LNCAP (cell line): ENCODE results near the gene TMEM184B.

Experiments used
- TF ChIP-seq, protein P1 (sequence below): fragments of 450-650 bp; IDR thresholded peaks from 2 replicates; pipeline ENCODE4 v1.5.1; 2017; ENCODE audit warnings: mild to moderate bottlenecking

Gene TMEM184B

GRCh38 chr22:38243007-38243765 lies 29.6 kb downstream of the TMEM184B start:
- TF ChIP-seq, protein P1, sequence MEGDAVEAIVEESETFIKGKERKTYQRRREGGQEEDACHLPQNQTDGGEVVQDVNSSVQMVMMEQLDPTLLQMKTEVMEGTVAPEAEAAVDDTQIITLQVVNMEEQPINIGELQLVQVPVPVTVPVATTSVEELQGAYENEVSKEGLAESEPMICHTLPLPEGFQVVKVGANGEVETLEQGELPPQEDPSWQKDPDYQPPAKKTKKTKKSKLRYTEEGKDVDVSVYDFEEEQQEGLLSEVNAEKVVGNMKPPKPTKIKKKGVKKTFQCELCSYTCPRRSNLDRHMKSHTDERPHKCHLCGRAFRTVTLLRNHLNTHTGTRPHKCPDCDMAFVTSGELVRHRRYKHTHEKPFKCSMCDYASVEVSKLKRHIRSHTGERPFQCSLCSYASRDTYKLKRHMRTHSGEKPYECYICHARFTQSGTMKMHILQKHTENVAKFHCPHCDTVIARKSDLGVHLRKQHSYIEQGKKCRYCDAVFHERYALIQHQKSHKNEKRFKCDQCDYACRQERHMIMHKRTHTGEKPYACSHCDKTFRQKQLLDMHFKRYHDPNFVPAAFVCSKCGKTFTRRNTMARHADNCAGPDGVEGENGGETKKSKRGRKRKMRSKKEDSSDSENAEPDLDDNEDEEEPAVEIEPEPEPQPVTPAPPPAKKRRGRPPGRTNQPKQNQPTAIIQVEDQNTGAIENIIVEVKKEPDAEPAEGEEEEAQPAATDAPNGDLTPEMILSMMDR, result no peak

DNA sequence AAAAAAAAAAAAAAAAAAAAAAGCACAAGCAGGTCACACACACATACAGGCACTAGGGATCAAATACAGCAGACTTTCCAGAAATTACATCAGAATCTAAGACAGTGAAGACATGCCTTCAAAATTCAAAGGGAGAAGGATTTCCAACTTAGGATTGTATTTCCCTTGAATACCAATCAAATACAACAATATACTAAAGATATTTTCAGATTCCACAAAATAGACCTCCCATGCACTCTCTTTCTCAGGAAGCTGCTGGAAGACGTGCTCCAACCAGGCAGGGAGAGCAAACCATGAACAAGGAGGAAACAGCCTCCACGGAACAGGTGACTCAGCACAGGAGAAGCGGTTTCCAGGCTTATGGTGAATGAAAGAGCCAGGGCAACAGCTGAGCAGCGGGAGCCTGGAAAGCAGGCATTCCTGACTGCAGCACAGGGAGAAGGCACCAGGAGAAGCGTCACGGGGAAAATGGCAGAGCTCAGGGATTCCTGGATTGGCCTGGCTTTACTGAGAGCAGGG lies 32.0 kb downstream of the TMEM184B start:
- TF ChIP-seq, protein P1, result no peak

DNA sequence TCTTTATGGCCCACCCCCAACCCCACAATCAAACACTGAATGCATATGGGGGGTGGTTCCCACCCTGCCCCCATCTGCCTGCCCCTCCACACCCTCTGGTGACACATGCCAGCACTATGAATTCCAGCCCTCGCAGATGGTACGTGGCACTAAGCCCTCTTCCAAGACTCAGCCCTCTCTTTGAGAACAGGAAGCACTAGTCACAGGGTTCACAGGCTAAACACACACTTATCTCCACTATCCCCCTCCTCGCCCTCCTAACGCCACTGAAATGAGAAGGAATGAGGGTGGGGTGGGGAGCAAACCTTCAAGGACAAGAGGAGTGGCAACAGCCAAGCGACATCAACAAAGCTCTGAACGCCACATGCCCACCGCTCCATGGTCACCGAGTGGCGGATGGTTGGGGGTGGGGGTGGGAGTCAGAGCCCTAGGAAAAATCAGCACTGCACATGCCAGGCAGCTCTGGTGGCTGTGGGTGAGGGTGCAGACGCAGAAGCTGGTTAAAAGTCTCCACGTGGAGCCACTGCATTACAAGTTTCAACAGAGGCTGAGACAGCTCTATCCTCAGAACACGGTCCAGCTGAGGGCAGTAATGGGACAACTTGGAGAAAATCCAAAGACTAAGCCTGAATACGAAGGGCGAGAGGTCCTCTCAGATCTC lies 33.6 kb downstream of the TMEM184B start:
- TF ChIP-seq, protein P1, result no peak

GRCh38 chr22:38238519-38239071 lies 34.2 kb downstream of the TMEM184B start:
- TF ChIP-seq, protein P1, result no peak

GRCh38 chr22:38236786-38237185 lies 36.0 kb downstream of the TMEM184B start:
- TF ChIP-seq, protein P1, result no peak

DNA sequence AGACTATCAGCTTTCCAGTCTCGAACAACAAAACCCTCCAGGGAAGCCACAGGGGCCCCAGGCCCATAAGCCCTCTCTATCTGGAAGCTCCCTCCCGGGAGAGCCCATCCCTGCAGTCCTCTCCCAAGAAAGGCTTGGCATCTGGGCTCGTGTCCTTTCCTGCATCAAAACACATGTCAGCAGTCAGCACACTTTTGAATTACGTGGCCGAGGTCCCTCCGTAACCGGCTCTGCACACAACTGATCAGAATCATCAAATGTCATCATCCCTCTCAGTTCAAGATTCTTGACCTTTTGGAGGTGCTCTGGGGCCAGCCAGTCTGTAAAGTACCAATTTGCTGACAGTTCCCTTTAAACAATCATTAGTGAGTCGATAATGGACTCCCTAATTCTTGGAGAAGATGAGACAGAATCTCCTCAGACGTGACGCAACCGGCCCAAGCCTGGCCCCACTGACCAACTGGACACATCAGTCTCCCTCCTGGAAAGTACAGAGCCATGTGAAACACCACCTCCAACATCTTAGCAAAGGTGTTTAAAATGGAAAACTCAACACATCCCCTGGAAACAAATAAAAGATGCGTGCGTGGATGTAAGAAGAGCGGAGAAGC lies 37.5 kb downstream of the TMEM184B start:
- TF ChIP-seq, protein P1, result no peak

- TF ChIP-seq, protein P1, result no peak
Observed at GRCh38 chr22:38233427-38233826, 39.4 kb downstream of the TMEM184B start.
